ENCODE results near the gene RBPJL. TPM values are rescaled to one million over a fixed set of nuclear protein-coding genes. Genes with fewer than 3 reads are reported as not detected.

RBPJL gene
- total and polyA plus RNA-seq, 2 donors from 2014 or later, result not detected

GRCh38 chr20:45358282-45359068 lies 51.8 kb downstream of the RBPJL start:
- TF ChIP-seq CTCF (IDR thresholded peaks at IDR 0.05; ENCODE audit: borderline replicate concordance, extremely low read depth, insufficient read depth), result no peak
- peak in 4 of 5 donors; percentile 69 to 89 (median 80) for DNase-seq
- H3K9ac ChIP-seq (ENCODE audit: low read length in 3 of 3), result peak overlapping the region in 2 of 3 donors; percentile 1 to 77

DNA sequence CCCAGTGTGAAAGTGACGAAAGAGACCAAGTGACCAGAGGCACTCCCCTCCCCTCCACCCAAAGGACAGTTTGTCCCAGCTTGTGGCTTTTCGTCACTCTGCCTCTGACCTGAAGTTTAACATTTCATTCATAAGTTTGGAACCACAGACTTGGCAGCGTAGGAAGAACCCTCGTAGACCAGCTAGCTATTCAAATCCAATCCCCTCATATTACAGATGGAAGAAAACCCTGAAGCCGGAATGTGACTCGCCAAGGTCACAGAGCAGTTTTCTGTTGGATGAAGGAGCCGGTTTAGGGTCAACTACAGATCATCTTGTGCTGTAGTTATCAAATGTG lies 52.4 kb downstream of the RBPJL start:
- FAIRE-seq (no peak), DNase-seq (peak in 2 of 5 donors; percentile 37 to 90)
- Histone ChIP-seq H3K9ac (ENCODE audit: low read length in 3 of 3) (peak overlapping the region in 1 of 3 donors; percentile 77), H3K27me3 (ENCODE audit: control insufficient read depth, insufficient read depth, low read length) (no peaks in the 10 kb centered on the region), H3K36me3 (ENCODE audit: control insufficient read depth in 2 of 3, insufficient read depth in 3 of 3, low read length in 3 of 3) (no peaks in the 10 kb centered on the region), H3K4me3 (ENCODE audit: low read length in 3 of 3) (no peak overlapping the region), H3K9me3 (ENCODE audit: control insufficient read depth in 2 of 3, insufficient read depth in 1 of 3, low read length in 3 of 3) (no peaks in the 10 kb centered on the region), H3K4me1 (ENCODE audit: control insufficient read depth in 2 of 3, insufficient read depth in 2 of 3, low read depth in 1 of 3, low read length in 3 of 3) (peaks cover 2 to 35% (median 29%) of the 10 kb centered on the region in 3 donors), H3K27ac (ENCODE audit: low read depth in 2 of 2, low read length in 2 of 2) (peak overlapping the region; percentile 96)
- intact Hi-C loops (cut with DNase I), result no loop called here
- no peak for TF ChIP-seq CTCF (IDR thresholded peaks at IDR 0.05; ENCODE audit: borderline replicate concordance, extremely low read depth, insufficient read depth)

More at GRCh38 chr20:45358282-45359068, 51.8 kb downstream of the RBPJL start:
- no peak for FAIRE-seq
- Histone ChIP-seq H3K4me1 (ENCODE audit: control insufficient read depth in 2 of 3, insufficient read depth in 2 of 3, low read depth in 1 of 3, low read length in 3 of 3) (peaks cover 2 to 32% (median 26%) of the 10 kb centered on the region in 3 donors), H3K4me3 (ENCODE audit: low read length in 3 of 3) (peak overlapping the region in 2 of 3 donors; percentile 15 to 22), H3K36me3 (ENCODE audit: control insufficient read depth in 2 of 3, insufficient read depth in 3 of 3, low read length in 3 of 3) (no peaks in the 10 kb centered on the region), H3K27me3 (ENCODE audit: control insufficient read depth, insufficient read depth, low read length) (no peaks in the 10 kb centered on the region), H3K9me3 (ENCODE audit: control insufficient read depth in 2 of 3, insufficient read depth in 1 of 3, low read length in 3 of 3) (no peaks in the 10 kb centered on the region), H3K27ac (ENCODE audit: low read depth in 2 of 2, low read length in 2 of 2) (peak overlapping the region; percentile 96)
- intact Hi-C loops (cut with DNase I), result no loop called here

- TF ChIP-seq CTCF (IDR thresholded peaks at IDR 0.05; ENCODE audit: borderline replicate concordance, extremely low read depth, insufficient read depth), result no peak
- Histone ChIP-seq H3K27ac (ENCODE audit: low read depth in 2 of 2, low read length in 2 of 2) (peak overlapping the region; percentile 96), H3K9ac (ENCODE audit: low read length in 3 of 3) (peak overlapping the region in 2 of 3 donors; percentile 17 to 77), H3K4me1 (ENCODE audit: control insufficient read depth in 2 of 3, insufficient read depth in 2 of 3, low read depth in 1 of 3, low read length in 3 of 3) (peaks cover 2 to 37% (median 31%) of the 10 kb centered on the region in 3 donors), H3K27me3 (ENCODE audit: control insufficient read depth, insufficient read depth, low read length) (no peaks in the 10 kb centered on the region), H3K9me3 (ENCODE audit: control insufficient read depth in 2 of 3, insufficient read depth in 1 of 3, low read length in 3 of 3) (no peaks in the 10 kb centered on the region), H3K36me3 (ENCODE audit: control insufficient read depth in 2 of 3, insufficient read depth in 3 of 3, low read length in 3 of 3) (no peaks in the 10 kb centered on the region), H3K4me3 (ENCODE audit: low read length in 3 of 3) (no peak overlapping the region)
- DNase-seq, result no peak
- no peak for FAIRE-seq
- intact Hi-C loops (cut with DNase I), result no loop called here
Observed at GRCh38 chr20:45359406-45360148, 52.9 kb downstream of the RBPJL start.

Measured in kidney (tissue), 14 donors.